HUES64 (cell line): Measurements from ENCODE around the gene ACVR1.
"Not testable (repeated sequence)": the region's sequence is repeated elsewhere in the genome, so short reads cannot be mapped to it uniquely, and the experiment has no call there.

Source experiments
- H3K27ac ChIP-seq: 2 replicates; pipeline ENCODE4 v1.7.0; 2013; ENCODE audit warnings: low read depth, low read length, inconsistent platforms
- H3K27me3 ChIP-seq: 2 replicates; pipeline ENCODE4 v1.6.1; 2013; ENCODE audit warnings: mild to moderate bottlenecking, low read length; ENCODE audit not compliant: insufficient read depth
- H3K36me3 ChIP-seq: 2 replicates; pipeline ENCODE4 v1.6.1; 2013; ENCODE audit warnings: mild to moderate bottlenecking, low read length; ENCODE audit not compliant: insufficient read depth
- H3K4me1 ChIP-seq: 2 replicates; pipeline ENCODE4 v1.6.1; 2013; ENCODE audit warnings: mild to moderate bottlenecking, low read length, moderate library complexity; ENCODE audit not compliant: insufficient read depth
- H3K4me3 ChIP-seq: 2 replicates; pipeline ENCODE4 v1.5.1; 2013; ENCODE audit warnings: mild to moderate bottlenecking, low read length, moderate library complexity
- H3K9ac ChIP-seq: 2 replicates; pipeline ENCODE4 v1.6.1; 2013; ENCODE audit warnings: mild to moderate bottlenecking, low read depth, low read length
- H3K9me3 ChIP-seq: 2 replicates; pipeline ENCODE4 v1.6.1; 2013; ENCODE audit warnings: low read depth, low read length; ENCODE audit not compliant: insufficient read depth
- WGBS: fragments of 150-250, 120-280 bp; methylation state at CpG from one replicate; pipeline ENCODE4 v1.1.7; 2013; ENCODE audit warnings: missing lambda C conversion rate; 5-methylcytosine and 5-hydroxymethylcytosine counted together

The ACVR1 gene

DNA sequence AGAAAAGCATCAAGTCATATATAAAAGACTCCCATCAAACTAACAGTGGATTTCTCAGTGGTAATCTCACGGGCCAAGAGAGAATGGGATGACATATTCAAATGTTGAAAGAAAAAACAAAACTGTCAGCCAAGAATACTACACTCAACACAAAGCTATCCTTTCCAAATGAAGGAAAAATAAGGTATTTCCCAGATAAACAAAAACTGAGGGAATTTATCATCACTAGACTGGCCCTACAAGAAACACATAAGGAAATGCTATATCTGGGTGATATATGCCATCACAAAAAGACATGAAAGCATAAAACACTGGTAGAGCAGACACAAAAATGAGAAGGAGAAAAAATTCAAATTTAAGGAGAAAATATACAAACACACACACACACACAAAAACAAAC is 118.6 kb downstream of the ACVR1 start:
- Histone ChIP-seq H3K27ac (no peak overlapping the region), H3K27me3 (no peaks in the 10 kb centered on the region), H3K36me3 (peaks cover 24% of the 10 kb centered on the region), H3K4me3 (no peak overlapping the region), H3K4me1 (peaks cover 34% of the 10 kb centered on the region), H3K9ac (no peak overlapping the region), H3K9me3 (peaks cover 16% of the 10 kb centered on the region; the same call in 1 of the 2 replicates)
- WGBS: no CpG with 5 or more reads among the region's 1 CpG

DNA sequence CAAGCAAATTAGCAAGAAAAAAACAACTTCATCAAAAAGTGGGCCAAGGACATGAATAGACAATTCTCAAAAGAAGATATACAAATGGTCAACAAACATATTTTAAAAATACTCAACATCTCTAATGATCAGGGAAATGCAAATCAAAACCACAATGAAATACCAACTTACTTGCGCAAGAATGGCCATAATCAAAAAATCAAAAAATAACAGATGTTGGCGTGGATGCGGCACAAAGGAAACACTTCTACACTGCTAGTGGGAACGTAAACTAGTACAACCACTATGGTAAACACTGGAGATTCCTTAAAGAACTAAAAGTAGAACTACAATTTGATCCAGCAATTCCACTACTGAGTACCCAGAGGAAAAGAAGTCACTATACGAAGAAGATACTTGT is 119.7 kb downstream of the ACVR1 start:
- H3K27ac ChIP-seq, H3K9ac ChIP-seq, H3K4me3 ChIP-seq, H3K27me3 ChIP-seq: not testable (repeated sequence)
- peaks cover 16% of the 10 kb centered on the region; the same call in 1 of the 2 replicates for H3K9me3 ChIP-seq
- H3K4me1 ChIP-seq: peaks cover 33% of the 10 kb centered on the region
- WGBS: 91% methylated on average over 5 of the region's 5 CpGs
- H3K36me3 ChIP-seq: peaks cover 23% of the 10 kb centered on the region

DNA sequence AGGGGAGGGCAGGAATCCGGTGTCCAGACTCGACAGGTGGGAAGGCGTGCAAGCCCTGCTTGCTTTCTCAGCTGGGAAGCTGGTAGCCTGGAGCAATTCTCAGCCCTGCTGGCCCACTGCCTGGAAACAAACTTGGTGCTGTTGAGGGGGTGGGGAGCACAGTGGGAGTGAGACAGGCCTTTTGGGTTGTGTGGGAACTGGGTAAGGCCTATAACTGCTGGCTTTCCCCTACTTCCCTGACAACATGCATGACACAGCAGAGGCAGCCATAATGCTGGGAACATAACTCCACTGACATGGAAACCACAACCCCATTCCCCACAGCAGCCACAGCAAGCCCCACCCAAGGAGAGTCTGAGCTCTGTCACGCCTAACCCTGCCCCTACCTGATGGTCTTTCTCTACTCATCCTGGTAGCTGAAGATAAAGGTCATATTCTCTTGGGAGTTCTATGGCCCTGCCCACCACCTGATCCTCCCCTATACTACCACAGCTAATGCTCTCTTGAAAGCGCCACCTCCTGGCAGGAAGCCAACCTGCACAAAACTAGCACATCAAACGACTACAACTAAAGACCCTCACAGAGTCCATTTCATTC is 124.6 kb downstream of the ACVR1 start:
- Histone ChIP-seq H3K27ac (no peak overlapping the region), H3K4me1 (no peaks in the 10 kb centered on the region; the same call in 1 of the 2 replicates)
- WGBS: 85% methylated on average over 6 of the region's 6 CpGs

DNA sequence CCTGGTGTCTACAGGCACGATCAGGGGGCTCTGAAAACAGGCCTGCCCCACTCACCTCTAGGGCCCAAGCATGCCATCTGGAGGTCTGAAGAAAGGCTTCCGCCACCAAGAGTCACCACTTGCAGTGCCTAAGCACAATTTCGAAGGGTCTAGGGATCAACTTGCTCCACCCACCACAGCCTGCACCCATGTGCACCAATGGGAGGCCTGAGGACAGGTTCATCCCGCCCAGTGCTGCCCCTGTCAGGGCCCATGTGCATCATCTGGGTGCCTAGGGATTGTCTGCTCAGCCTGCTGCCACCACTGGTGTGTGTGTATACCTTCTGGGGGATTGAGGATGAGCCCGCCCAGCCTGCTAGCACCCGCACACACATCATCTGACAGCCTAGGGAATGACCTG is 126.4 kb downstream of the ACVR1 start:
- Histone ChIP-seq H3K9me3 (no peaks in the 10 kb centered on the region), H3K36me3 (no peaks in the 10 kb centered on the region), H3K27me3 (no peaks in the 10 kb centered on the region), H3K4me3 (no peak overlapping the region), H3K27ac (no peak overlapping the region), H3K4me1 (peaks cover 4% of the 10 kb centered on the region; the same call in 1 of the 2 replicates), H3K9ac (no peak overlapping the region)
- 93% methylated on average over 6 of the region's 6 CpGs for WGBS

More for the DNA sequence above, 124.6 kb downstream of the ACVR1 start:
- Histone ChIP-seq H3K9me3 (peaks cover 8% of the 10 kb centered on the region; the same call in 1 of the 2 replicates), H3K36me3 (peaks cover 9% of the 10 kb centered on the region; the same call in 1 of the 2 replicates), H3K4me3 (no peak overlapping the region), H3K9ac (no peak overlapping the region), H3K27me3 (no peaks in the 10 kb centered on the region)

DNA sequence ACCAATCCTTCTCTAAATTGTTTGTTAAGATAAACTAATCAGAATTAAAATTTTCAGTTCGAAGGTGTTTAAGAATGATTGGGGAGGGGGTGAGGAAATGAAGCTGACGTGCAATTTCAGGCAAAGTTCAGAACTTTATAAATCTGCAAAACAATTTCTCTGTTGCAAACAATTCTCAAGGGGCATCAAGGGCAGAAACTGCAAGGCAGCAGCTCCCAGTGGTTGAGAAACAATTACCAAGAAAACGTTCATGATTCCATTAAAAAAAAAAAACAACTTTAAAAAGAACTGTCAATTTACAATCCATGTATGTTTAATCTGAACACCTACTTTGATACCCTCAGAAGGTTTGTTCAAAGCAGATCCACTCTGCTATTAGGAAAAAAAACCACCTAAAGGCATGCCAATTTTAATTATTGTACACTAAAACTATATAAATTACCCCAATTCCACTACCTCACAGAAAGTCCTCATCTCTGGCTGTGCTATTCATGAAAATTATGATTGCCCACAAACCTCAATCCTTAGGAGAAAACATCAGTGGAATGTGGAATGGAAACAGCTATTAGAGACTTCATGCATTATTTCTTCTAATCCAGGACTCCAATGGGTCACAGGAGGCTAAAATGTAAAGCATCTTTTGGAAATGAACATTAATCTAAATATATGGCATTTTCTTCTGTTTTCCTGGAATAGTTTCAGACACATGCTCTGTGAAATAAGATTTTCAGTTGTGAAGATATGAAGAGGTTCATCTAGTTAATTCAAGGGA is 127.6 kb downstream of the ACVR1 start:
- no peak overlapping the region for H3K9ac ChIP-seq
- H3K9me3 ChIP-seq: no peaks in the 10 kb centered on the region
- no peak overlapping the region for H3K27ac ChIP-seq
- no peak overlapping the region for H3K4me3 ChIP-seq
- no peaks in the 10 kb centered on the region for H3K27me3 ChIP-seq
- WGBS: 87% methylated on average over 3 of the region's 3 CpGs
- H3K4me1 ChIP-seq: peaks cover 4% of the 10 kb centered on the region; the same call in 1 of the 2 replicates
- no peaks in the 10 kb centered on the region for H3K36me3 ChIP-seq

DNA sequence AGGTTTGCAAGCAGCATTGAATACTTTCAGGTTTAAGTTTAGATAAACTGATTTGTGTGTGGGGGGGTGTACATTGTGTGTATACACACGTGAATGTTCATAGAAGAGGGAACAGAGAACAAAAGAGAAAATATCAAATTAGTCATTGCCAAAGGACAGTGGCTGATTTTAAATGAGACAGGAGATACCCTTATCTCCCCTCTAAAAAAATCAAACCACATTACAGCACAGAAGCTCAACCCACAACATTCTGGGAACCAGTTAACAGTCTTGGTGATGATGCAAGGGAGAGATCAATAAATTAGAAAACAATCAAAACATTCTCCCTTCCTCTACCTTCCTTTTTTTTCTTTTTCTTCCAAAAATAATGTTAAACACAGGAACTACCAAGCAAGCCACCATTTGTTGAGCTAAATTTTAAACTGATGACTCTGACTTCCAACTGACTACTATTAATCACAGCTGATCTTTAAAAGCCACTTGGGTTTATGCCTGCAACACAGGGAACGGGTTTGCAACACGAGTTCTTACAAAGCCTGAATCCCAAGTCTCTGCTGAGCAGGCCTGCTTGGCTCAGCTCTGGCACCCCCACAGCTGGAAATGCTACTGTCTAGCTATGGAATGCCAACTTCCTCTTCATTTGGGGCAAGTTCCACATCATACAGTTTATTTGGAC is 128.3 kb downstream of the ACVR1 start:
- H3K9ac ChIP-seq: no peak overlapping the region
- no peak overlapping the region for H3K27ac ChIP-seq
- no peaks in the 10 kb centered on the region for H3K36me3 ChIP-seq
- no peaks in the 10 kb centered on the region for H3K27me3 ChIP-seq
- no peaks in the 10 kb centered on the region for H3K9me3 ChIP-seq
- WGBS: 86% methylated on average over 3 of the region's 3 CpGs
- H3K4me1 ChIP-seq: peaks cover 4% of the 10 kb centered on the region; the same call in 1 of the 2 replicates
- H3K4me3 ChIP-seq: no peak overlapping the region

DNA sequence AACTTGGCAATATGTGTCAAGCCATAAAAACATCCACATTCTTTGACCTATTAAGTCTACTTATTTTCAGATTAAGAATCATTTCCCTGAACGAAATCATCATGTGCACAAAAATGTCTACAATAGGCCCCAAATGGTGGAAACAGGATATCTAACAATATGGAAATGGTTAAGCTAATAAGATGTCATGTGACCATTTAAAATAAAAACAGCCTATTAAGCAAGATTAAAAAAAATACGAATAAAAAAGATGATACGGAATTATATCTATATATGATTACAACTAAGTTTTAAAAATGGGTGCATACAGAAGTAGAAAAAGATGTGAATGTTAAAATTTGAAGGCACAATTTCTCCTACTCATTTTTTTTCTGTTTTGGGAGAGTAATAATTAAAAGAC is 128.8 kb downstream of the ACVR1 start:
- WGBS: 78% methylated on average over 1 of the region's 3 CpGs
- Histone ChIP-seq H3K4me1 (peaks cover 4% of the 10 kb centered on the region; the same call in 1 of the 2 replicates), H3K27ac (no peak overlapping the region), H3K27me3 (no peaks in the 10 kb centered on the region), H3K4me3 (no peak overlapping the region), H3K9ac (no peak overlapping the region), H3K9me3 (no peaks in the 10 kb centered on the region), H3K36me3 (no peaks in the 10 kb centered on the region)

DNA sequence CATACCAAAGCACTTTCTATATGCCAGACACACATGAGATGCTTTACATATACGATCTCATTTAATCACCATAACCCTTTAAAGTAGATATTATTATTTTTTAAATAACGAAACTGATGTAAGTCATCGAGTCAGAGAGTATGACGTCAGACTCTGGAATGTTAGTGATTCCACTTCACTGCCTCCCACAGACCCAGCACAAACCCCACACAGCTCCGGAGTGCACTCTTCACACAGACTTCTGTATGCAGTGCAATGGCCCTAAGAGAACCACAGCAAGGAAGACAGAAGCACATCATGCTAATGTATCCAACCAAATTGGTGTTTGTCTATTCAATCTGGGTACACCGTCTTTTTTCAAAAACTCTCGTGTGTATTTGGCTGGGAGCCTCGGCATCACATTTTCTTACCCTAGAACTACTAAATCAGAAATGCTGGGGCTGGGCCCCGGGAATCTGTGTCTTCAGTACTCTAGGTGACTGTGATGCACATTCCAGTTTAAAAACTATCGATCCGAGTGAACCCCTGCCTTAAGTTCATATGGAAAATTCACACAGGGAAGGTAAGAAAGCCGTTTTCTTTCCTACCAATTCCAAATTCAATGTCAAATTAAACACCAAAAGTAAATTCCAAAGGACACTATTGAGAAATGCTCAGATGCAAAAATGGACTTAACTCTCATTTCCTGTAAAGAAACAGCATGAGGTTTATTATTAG is 129.7 kb downstream of the ACVR1 start:
- Histone ChIP-seq H3K4me1 (peaks cover 4% of the 10 kb centered on the region; the same call in 1 of the 2 replicates), H3K36me3 (no peaks in the 10 kb centered on the region), H3K9me3 (no peaks in the 10 kb centered on the region), H3K9ac (no peak overlapping the region), H3K4me3 (no peak overlapping the region), H3K27me3 (no peaks in the 10 kb centered on the region), H3K27ac (no peak overlapping the region)
- WGBS: 95% methylated on average over 12 of the region's 12 CpGs

DNA sequence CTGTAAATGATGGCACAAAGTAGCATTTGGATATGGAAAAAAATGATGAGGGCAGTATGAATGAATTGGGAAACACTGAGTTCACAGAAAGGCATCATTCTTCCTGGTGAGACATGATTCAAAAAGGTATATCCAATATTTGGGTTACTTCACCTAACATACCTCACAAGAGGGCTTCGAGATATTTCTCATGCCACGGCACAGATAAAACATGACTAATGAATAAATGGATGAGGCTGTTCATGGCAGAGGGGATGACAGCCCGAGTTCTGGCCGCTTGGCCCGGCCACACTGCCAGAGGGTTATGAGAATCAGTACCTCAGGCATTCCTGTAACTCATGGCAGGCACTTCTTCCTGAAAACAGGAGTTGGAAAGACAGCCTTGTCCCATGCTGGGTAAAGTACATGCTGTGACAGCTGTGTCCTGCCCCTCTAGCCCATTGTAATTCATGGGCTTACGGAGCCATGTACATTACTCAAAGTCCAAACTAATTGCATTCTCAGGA is 131.5 kb downstream of the ACVR1 start:
- Histone ChIP-seq H3K4me1 (peaks cover 4% of the 10 kb centered on the region; the same call in 1 of the 2 replicates), H3K36me3 (no peaks in the 10 kb centered on the region), H3K9ac (no peak overlapping the region), H3K27me3 (no peaks in the 10 kb centered on the region), H3K27ac (no peak overlapping the region), H3K9me3 (no peaks in the 10 kb centered on the region), H3K4me3 (no peak overlapping the region)
- 95% methylated on average over 6 of the region's 6 CpGs for WGBS

DNA sequence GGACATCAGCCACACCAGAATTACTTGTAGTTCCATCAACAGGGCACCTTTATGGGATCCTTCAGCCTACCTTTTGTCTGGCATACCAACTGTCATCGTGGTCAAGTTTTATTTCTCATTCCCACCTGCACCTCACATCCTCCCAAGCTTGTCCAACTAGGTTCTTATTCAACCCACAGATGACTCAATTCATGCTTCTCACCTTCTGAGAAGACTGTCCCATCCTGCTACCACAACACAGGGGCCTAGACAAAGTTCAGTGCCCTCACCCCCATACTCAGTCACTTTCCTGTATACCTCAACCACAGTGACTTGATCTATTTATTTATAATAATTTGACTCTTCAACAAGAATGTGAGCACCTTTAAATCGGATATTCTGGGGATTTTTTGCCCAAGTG is 133.1 kb downstream of the ACVR1 start:
- Histone ChIP-seq H3K27me3 (no peaks in the 10 kb centered on the region), H3K9me3 (no peaks in the 10 kb centered on the region), H3K9ac (no peak overlapping the region), H3K4me1 (peaks cover 4% of the 10 kb centered on the region; the same call in 1 of the 2 replicates), H3K36me3 (peaks cover 7% of the 10 kb centered on the region), H3K27ac (no peak overlapping the region), H3K4me3 (no peak overlapping the region)
- WGBS: 95% methylated on average over 1 of the region's 2 CpGs
